Lower leg skin (tissue), 3 donors: ENCODE measurements around the gene STH.

Source experiments
- POLR2A ChIP-seq, 2 donors: fragments of 450-650 bp; IDR thresholded peaks; one replicate each; pipeline ENCODE4 v1.6.1; 2016 to 2017; ENCODE audit warnings: antibody characterized with exemption in 2 of 2, mild to moderate bottlenecking in 1 of 2, moderate library complexity in 1 of 2
- TF ChIP-seq, protein P1 (sequence below), 3 donors: fragments of 450-650 bp; IDR thresholded peaks; one replicate each; pipeline ENCODE4 v1.5.1; 2016; ENCODE audit warnings: antibody characterized with exemption in 3 of 3, mild to moderate bottlenecking in 3 of 3, moderate library complexity in 2 of 3

DNA sequence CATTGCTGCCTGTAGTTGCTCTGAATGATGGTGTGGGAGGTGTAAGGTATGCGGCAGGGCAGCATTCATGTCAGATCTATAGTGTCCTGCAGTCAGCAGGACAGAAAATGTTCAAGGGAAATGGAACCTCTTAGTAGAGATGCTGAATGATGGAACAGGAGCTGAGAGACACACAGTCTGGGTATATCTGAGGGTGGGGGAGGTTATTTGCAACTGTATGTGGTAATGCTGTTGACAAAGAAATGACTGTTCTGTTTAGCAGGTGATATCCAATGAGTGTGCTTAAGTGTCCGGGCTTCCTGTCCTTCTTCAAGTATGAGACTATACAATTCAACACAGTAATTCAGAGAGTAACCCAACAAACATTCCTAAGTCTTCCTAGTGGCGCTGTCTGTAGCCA is 46.6 kb downstream of the STH start:
- no peak for TF ChIP-seq POLR2A (IDR thresholded peaks at IDR 0.05)
- TF ChIP-seq, protein P1, sequence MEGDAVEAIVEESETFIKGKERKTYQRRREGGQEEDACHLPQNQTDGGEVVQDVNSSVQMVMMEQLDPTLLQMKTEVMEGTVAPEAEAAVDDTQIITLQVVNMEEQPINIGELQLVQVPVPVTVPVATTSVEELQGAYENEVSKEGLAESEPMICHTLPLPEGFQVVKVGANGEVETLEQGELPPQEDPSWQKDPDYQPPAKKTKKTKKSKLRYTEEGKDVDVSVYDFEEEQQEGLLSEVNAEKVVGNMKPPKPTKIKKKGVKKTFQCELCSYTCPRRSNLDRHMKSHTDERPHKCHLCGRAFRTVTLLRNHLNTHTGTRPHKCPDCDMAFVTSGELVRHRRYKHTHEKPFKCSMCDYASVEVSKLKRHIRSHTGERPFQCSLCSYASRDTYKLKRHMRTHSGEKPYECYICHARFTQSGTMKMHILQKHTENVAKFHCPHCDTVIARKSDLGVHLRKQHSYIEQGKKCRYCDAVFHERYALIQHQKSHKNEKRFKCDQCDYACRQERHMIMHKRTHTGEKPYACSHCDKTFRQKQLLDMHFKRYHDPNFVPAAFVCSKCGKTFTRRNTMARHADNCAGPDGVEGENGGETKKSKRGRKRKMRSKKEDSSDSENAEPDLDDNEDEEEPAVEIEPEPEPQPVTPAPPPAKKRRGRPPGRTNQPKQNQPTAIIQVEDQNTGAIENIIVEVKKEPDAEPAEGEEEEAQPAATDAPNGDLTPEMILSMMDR (IDR thresholded peaks at IDR 0.05): no peak
